Measurements from ENCODE around the gene MED22. TPM values are rescaled to one million over a fixed set of nuclear protein-coding genes. Genes with fewer than 3 reads are reported as not detected.
A peak's percentile ranks its signal among the peaks of the same experiment; 100 is the strongest.

Gene MED22
- total and polyA plus RNA-seq, 2 of the 8 experiments (the other 6 are each of a cell fraction or from before 2014, with no cell fraction given): 56.4 to 68.4 TPM

- TF ChIP-seq CREB1 (IDR thresholded peaks at IDR 0.05) (peak; percentile 83), KDM1A (IDR thresholded peaks at IDR 0.05; ENCODE audit: borderline replicate concordance, low read length) (no peak), EGR1 (IDR thresholded peaks at IDR 0.05; ENCODE audit: borderline replicate concordance, low read depth, low read length) (peak; percentile 95), SIX5 (IDR thresholded peaks at IDR 0.05; ENCODE audit: low read depth, low read length) (no peak), USF2 (IDR thresholded peaks at IDR 0.05; ENCODE audit: low read length) (no peak), CTCF (IDR thresholded peaks at IDR 0.05; ENCODE audit: control extremely low read depth in 1 of 3, insufficient read depth in 1 of 3, low read depth in 1 of 3, low read length in 3 of 3) (peak in 1 of 3 experiments; percentile 12; a peak in 1 of 4 replicates), NRF1 (IDR thresholded peaks at IDR 0.05; ENCODE audit: low read depth, low read length) (no peak), EP300 (IDR thresholded peaks at IDR 0.05; ENCODE audit: borderline replicate concordance in 1 of 2, low read depth in 2 of 2, low read length in 2 of 2) (no peak), GABPA (IDR thresholded peaks at IDR 0.05; ENCODE audit: borderline replicate concordance, insufficient read depth, low read length) (peak; percentile 76; the same call in 1 of the 2 replicates), RBBP5 (IDR thresholded peaks at IDR 0.05; ENCODE audit: borderline replicate concordance, low read depth, low read length) (peak; percentile 78; the same call in 1 of the 2 replicates), SIN3A (conservative IDR thresholded peaks at IDR 0.05 in 1 of 2, IDR thresholded peaks at IDR 0.05 in 1 of 2; ENCODE audit: low read depth in 1 of 2, low read length in 2 of 2) (peak; percentile 51 to 92; a peak in 2 of 4 replicates), SIRT6 (IDR thresholded peaks at IDR 0.05; ENCODE audit: low read length) (no peak), YY1 (IDR thresholded peaks at IDR 0.05; ENCODE audit: low read depth, low read length) (peak; percentile 90), NANOG (IDR thresholded peaks at IDR 0.05; ENCODE audit: insufficient read depth, low read depth, low read length, poor library complexity, severe bottlenecking) (no peak), KDM4A (IDR thresholded peaks at IDR 0.05; ENCODE audit: low read depth, low read length, severe bottlenecking) (peak; percentile 69), TAF7 (optimal IDR thresholded peaks at IDR 0.05; ENCODE audit: borderline replicate concordance, low read depth, low read length) (peak; percentile 58), ASH2L (IDR thresholded peaks at IDR 0.05; ENCODE audit: low read length) (peak; percentile 70)
Measured at GRCh38 chr9:133356391-133357091, 8.6 kb upstream of the MED22 start, which contains the start of the genes SURF1 and SURF2 (continued).

Data from H1 (cell line).